ENCODE data around the gene KRT33B.

Gene KRT33B

DNA sequence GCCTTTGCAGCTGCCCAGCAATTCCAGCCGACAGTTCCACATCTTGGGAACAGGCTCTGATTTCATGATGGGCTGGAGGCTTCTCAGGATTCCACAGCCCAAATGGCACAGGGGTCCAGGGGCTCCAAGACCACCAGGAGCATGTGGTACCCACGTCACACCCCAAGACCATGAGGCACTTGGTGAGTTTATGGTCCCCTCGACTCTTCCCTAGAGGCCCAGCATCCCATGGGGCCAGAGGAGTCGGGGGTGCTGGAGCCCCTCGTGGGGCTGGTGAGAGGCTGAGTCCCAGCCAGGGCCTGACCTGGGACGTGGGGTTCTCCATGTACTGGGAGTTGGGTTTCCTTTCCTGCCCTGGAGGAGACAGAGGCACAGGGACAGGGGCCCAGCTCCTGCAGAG is 44.0 kb downstream of the KRT33B start:
- DNase-seq (ENCODE audit: low read depth in 2 of 2), result no peak

DNA sequence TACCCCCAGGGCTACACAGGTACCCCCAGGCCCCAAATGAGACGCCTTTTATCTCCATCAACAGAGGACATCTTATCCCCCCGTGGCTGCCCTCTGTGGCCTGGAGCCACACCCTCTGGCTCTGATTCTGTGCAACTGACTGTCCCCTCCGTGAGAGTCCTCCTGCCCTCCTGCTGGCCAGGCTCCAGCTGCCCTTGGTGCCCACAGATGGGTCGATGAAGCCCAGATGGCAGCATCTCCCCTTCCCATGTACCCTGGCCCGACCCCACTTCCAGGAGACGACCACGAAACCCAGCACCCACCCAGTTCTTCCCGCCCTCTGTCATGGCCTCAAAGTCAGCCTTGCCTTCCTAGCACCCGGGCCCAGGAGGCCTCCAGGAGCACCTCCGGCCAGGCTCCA is 44.5 kb downstream of the KRT33B start:
- no peak for DNase-seq (ENCODE audit: low read depth in 2 of 2)

DNA sequence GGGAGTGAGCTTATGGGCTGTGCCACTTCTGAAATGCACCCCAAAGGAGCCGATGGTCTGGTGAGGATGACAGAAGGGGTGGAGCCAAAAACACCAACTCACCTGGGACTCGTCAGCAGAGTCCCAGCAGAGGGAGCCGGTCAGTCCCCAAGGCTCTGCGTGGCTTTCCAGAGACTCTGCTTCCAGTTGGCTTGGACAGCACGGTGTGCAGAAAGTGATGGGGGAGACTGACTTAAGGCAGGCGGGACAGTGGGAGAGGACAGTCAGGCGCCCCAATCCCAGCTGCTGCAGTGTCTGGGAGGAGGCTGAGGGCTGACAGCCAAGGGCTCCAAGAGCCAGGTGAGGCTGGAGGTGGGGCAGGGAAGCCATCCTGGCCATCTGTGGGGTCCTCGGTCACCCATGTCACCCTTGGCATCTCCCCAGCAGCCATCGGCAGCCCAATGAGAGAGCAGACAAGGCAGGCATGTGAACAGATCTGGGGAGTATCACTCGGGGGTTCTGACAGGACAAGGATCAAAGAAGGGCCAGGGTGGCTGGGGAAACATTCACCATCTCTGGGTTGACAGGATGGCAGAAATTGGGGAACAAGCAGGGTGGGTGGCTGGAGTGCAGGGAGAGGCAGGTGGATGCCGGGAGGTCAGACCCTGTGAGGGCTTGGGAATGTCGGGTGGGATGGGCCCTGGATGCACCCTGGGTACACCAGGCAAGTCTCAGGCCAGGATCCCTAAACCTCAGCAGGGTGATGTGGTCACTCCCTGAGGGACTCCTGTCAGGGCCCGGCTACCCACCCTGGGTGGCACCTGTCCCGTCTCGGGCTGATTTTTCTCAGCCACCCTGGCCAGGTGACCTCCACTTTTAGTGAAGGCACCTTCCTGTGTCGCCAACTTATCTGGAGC is 45.2 kb downstream of the KRT33B start:
- no peak for DNase-seq (ENCODE audit: low read depth in 2 of 2)

DNA sequence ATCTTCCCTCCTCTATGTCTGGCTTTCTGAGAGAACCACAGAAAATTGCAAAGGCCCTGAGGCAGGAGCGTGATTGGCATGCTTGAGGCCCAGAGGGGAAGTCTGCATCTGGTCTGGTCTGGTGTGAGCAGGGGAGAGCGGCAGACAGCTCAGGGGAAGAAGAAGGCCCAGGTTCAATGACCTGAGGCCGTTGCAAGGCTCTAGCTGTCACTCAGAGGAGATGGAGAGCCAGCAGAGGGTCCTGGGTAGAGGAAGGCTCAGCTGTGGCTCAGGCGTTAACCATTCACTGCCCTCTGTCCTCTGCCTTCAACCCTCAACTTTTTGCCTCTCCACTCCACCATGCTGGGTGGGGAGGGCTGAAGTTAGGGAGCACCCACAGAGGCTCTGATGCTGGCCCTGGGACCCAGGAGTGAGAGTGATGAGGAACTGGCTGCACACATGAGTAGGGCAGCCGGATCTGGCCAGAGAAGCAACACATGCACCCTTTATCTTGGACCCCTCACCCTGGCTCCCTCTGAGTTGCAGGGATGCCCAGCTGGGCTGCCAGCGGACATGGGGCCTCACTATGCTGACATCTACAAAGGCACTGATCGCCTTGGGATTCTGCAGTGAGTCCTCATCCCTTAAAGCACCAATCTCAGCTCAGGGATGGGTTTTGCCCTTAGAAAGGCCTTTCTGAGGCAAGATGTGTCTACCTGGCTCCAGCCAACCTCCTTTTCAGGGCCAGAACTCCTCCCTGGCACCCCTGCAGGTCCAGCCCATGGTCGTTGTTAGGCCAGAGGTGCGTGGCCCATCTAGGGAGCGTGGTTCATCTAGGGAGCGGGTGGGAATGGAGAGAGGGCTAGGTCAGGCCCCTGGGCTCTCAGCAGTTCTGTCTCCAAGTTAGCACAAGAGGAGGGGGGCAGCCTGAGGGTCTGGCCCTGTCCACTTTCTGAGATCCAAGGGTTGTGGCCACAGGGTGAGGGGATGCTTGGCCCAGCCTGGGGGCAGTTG is 46.4 kb downstream of the KRT33B start:
- DNase-seq (ENCODE audit: low read depth in 2 of 2), result no peak

DNA sequence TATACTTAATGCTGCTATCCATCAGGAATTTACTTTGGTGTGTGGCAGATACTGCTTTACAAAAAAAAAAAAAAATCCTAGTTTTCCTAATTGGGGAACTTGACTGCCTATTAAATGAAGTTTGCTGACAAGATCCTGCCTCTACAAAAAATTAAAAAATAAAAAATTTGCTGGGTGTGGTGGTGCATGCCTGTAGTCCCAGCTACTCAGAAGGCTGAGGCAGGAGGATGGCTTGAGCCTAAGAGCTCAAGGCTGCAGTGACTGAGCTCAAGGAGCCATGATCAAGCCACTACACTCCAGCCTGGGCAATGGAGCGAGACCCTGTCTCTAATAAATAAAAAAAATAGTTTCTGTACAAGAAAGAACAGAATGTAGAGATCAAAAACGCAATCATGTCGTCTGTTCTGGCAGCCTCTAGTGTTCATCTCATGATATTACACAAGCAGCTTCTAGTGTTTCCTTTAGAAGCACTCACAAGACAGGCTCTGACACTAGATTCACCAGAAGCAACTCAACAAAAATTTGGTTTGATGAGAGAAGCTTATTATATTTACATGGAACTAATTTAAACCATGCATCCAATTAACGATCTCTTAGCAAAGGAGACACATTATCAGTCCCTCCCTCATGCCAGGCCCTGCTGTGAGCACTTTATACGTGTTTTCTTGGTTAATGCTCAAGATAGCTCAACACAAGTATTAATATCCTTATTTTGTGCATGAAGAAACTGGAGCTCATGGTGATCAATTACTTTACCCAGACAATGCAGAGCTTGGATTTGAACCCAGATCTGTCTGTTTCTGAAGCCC is 47.3 kb downstream of the KRT33B start:
- DNase-seq (ENCODE audit: low read depth in 2 of 2), result no peak

DNA sequence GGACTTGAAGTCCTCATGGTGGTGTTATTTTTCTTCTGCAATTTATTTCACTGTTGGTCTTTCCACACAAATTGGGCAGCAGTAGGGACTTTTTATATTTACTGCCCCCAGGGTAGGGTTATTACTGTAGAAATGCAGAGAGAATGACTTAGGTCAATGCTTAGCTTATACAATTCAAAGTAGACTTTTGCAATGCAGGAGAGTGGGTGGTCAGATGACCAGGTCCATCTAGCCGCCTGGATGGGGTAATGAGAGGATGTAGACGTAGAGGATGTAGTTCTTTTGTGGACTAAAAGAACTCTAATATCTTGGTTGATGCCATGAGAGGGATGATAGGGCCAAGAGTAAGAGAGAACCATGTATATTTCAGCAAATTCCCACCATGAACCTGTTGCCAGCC is 51.4 kb downstream of the KRT33B start:
- DNase-seq (ENCODE audit: low read depth in 2 of 2), result no peak

DNA sequence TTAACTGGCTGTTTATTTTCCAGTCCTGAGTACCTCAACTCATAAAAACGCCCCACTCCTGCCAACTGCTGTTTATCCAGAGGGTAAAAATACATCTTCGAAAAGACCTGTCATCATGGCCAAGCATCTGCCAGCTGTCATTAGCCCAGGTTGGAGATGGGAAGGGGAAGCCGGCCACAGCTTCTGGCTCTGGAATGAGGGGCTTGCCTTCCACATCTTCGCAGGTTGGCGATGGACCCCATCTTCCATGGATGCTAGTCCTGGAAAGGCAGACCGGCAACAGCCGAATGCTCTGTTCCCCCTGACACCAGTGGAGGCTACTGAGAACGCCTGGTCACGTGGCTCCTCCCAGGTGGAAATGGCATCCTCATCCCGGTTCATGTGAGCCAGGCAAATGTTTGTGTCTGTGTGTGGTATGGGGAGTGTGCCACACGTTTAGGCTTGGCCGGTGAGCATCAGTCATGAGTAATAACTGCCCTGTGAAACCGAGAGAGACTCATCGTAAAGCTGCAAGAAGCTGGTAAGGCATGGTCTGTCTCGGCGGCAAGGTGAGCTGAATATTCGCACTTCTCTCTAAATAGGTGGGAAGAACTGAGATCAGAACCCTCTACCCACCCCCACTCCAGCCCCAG is 53.7 kb downstream of the KRT33B start:
- DNase-seq (ENCODE audit: low read depth in 2 of 2), result no peak

DNA sequence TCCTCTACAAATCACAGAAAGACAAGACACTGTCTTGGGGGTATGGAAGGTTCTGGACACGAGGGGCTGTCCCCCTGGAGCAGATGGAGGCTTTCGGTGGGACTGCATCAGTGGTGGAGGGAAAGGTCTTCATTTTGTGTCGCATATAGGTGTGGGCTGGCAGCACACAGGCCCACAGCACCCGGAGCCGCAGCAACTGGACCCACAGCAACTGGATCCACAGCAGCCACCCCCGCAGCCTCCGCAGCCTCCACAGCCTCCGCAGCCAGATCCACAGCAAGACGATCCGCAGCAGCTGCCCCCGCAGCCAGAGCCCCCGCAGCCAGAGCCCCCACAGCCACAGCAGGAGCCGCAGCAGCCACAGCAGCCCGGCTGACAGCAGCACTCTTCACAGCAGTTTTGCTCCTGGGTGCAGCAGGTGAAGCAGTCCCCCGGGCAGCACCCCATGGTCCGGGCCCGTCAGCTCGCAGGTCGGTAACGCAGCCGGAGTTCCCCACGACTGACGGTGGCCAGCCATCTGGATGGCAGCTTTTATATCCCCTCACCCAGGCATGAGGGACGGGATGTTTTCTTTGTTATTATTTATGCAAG is 54.3 kb downstream of the KRT33B start, which contains the start of gene KRTAP17-1:
Gene KRTAP17-1 (minus strand): TSS at position 507 of the 591 bp plus-strand sequence. CDS start 60 bp downstream, at position 447.
- no peak for DNase-seq (ENCODE audit: low read depth in 2 of 2)
